ENCODE data around the gene JAM3. TPM values are rescaled to one million over a fixed set of nuclear protein-coding genes. Genes with fewer than 3 reads are reported as not detected.

JAM3 gene
- total RNA-seq, 4 donors from 2014 or later = 17.2 to 33.1 (median 20.0) TPM

DNA sequence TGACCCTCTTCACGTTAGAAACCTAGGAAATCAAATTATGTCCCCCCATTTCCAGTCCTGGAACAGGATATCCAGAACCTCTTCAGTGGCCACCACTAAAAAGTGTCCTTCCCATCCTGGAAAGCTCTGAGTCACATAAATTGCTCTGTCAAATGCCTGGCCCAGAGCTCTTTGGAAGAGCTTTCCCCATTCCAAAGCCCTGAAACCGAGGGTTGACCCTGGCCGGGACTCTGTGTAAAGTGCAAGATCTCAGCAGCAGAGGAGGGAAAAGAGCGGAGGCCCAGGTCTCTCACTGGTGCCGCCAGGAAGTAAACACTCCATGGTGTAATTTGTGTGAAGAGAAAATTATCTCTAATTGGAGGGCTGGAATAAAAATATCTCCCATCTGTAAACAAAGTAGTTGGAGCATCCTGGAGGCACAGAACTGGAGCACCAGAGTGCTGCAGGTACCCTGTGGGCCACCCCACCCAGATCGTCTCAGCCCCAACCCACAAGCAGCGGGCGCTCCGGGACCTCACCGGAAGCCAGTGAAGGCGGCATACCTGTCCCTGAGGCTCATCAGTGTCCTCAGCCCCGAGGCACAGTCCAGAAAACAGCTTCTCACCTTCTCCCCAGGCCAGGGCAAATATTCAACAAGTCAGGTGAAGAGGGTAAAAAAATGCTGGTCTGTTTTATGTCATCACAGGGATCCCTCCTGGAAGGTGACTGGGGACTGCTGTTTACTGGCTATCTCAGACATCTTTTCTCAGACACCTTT lies 4.7 kb upstream of the JAM3 start:
- DNase-seq (ENCODE audit: low spot score) (no peak), ATAC-seq (ENCODE audit: low FRiP score) (no peak)
- no peak for TF ChIP-seq CTCF (IDR thresholded peaks at IDR 0.05)

DNA sequence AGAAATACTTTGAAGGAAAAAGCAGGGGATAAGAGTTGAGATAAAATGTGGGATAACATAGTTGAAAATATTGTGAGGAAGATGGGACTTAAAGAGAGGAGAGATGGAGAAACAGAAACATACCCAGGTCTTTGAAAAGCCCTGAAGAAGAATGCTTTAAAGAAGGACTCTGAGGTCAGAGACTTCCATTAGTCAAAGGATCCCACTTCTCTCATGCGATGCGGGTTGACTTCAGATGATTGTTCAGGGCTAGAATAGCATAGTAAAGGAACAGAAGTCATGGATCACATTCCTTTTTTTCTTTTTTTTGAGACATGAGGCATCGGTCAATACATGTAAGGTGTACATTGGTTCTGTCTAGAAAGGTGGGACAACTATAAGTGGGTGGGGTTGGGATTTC lies 3.5 kb upstream of the JAM3 start:
- no peak for TF ChIP-seq CTCF (IDR thresholded peaks at IDR 0.05)
- ATAC-seq (ENCODE audit: low FRiP score) = no peak
- no peak for DNase-seq (ENCODE audit: low spot score)

GRCh38 chr11:134066943-134067885 lies 1.7 kb upstream of the JAM3 start:
- TF ChIP-seq CTCF (IDR thresholded peaks at IDR 0.05) = no peak
- ATAC-seq (ENCODE audit: low FRiP score) = no peak
- no peak for DNase-seq (ENCODE audit: low spot score)

GRCh38 chr11:134069426-134070341 lies 812 bp downstream of the JAM3 start:
- TF ChIP-seq CTCF (IDR thresholded peaks at IDR 0.05) = no peak
- DNase-seq (ENCODE audit: low spot score) (no peak), ATAC-seq (ENCODE audit: low FRiP score) (peak; percentile 49)

DNA sequence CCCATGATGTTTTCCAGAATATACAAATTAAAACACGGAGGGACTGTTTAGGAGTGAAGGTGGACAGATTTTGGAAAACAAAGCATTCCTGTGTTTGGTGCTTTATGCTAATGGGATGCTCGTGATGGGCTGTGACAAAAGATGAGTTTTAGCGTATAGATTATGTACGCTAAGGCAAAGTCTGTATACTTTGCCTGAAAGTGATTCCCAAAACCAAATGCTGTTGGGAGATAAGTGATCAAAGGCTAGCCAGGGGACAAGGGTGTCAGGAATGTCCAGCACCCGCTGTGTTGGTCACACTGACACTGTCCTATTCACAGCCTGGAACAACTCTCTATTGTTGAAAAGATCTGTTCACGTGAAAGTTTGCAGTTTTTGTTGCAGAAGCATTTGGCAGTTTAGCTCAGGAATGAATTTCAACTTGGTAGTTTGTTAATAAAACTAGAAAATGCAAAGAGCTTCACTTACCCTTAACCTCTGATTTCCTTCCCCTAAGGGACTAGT lies 1.5 kb downstream of the JAM3 start:
- no peak for ATAC-seq (ENCODE audit: low FRiP score)
- no peak for DNase-seq (ENCODE audit: low spot score)
- no peak for TF ChIP-seq CTCF (IDR thresholded peaks at IDR 0.05)

GRCh38 chr11:134071306-134071705 lies 2.4 kb downstream of the JAM3 start:
- TF ChIP-seq CTCF (IDR thresholded peaks at IDR 0.05) = no peak
- ATAC-seq (ENCODE audit: low FRiP score) (no peak), DNase-seq (ENCODE audit: low spot score) (no peak)
